ENCODE measurements around the gene RPUSD1.
"Not testable (repeated sequence)": the region's sequence is repeated elsewhere in the genome, so short reads cannot be mapped to it uniquely, and the experiment has no call there.

RPUSD1 gene

GRCh38 chr16:787978-788398 lies at the start of gene RPUSD1:
TSS of gene RPUSD1 (minus strand) at chr16:788381. CDS start at chr16:787737, 644 bp downstream.
- DNase-seq (ENCODE audit: extremely low read depth in 1 of 2, low read depth in 1 of 2): no peak

- DNase-seq (ENCODE audit: extremely low read depth in 1 of 2, low read depth in 1 of 2): not testable (repeated sequence)
Measured at GRCh38 chr16:836822-837221, 48.6 kb upstream of the RPUSD1 start.

- no peak for DNase-seq (ENCODE audit: extremely low read depth in 1 of 2, low read depth in 1 of 2)
Measured at GRCh38 chr16:836221-836620, 48.0 kb upstream of the RPUSD1 start.

- no peak for DNase-seq (ENCODE audit: extremely low read depth in 1 of 2, low read depth in 1 of 2)
Measured at GRCh38 chr16:835373-835772, 47.2 kb upstream of the RPUSD1 start.

- DNase-seq (ENCODE audit: extremely low read depth in 1 of 2, low read depth in 1 of 2): no peak
Measured at GRCh38 chr16:833411-833810, 45.2 kb upstream of the RPUSD1 start.

- DNase-seq (ENCODE audit: extremely low read depth in 1 of 2, low read depth in 1 of 2): no peak
Measured at GRCh38 chr16:832652-833336, 44.6 kb upstream of the RPUSD1 start.

- no peak for DNase-seq (ENCODE audit: extremely low read depth in 1 of 2, low read depth in 1 of 2)
Measured at GRCh38 chr16:831571-832413, 43.6 kb upstream of the RPUSD1 start.

- DNase-seq (ENCODE audit: extremely low read depth in 1 of 2, low read depth in 1 of 2): no peak
Measured at GRCh38 chr16:830871-831570, 42.8 kb upstream of the RPUSD1 start.

GRCh38 chr16:830107-830870 lies 42.1 kb upstream of the RPUSD1 start:
- DNase-seq (ENCODE audit: extremely low read depth in 1 of 2, low read depth in 1 of 2): no peak

- no peak for DNase-seq (ENCODE audit: extremely low read depth in 1 of 2, low read depth in 1 of 2)
Measured at GRCh38 chr16:828891-829290, 40.7 kb upstream of the RPUSD1 start.

- no peak for DNase-seq (ENCODE audit: extremely low read depth in 1 of 2, low read depth in 1 of 2)
Measured at GRCh38 chr16:827513-827912, 39.3 kb upstream of the RPUSD1 start.

GRCh38 chr16:825341-826061 lies 37.3 kb upstream of the RPUSD1 start:
- DNase-seq (ENCODE audit: extremely low read depth in 1 of 2, low read depth in 1 of 2): no peak

- DNase-seq (ENCODE audit: extremely low read depth in 1 of 2, low read depth in 1 of 2): no peak
Measured at GRCh38 chr16:824601-825000, 36.4 kb upstream of the RPUSD1 start.

- no peak for DNase-seq (ENCODE audit: extremely low read depth in 1 of 2, low read depth in 1 of 2)
Measured at GRCh38 chr16:824194-824593, 36.0 kb upstream of the RPUSD1 start.

GRCh38 chr16:822909-823297 lies 34.7 kb upstream of the RPUSD1 start:
- no peak for DNase-seq (ENCODE audit: extremely low read depth in 1 of 2, low read depth in 1 of 2)

- no peak for DNase-seq (ENCODE audit: extremely low read depth in 1 of 2, low read depth in 1 of 2)
Measured at GRCh38 chr16:822174-822908, 34.2 kb upstream of the RPUSD1 start.

- DNase-seq (ENCODE audit: extremely low read depth in 1 of 2, low read depth in 1 of 2): no peak
Measured at GRCh38 chr16:821751-822150, 33.6 kb upstream of the RPUSD1 start.

- no peak for DNase-seq (ENCODE audit: extremely low read depth in 1 of 2, low read depth in 1 of 2)
Measured at GRCh38 chr16:820748-821147, 32.6 kb upstream of the RPUSD1 start.

- not testable (repeated sequence) for DNase-seq (ENCODE audit: extremely low read depth in 1 of 2, low read depth in 1 of 2)
Measured at GRCh38 chr16:820044-820408, 31.8 kb upstream of the RPUSD1 start.
